A549 (cell line): ENCODE data around the gene ITGAV. TPM values are rescaled to one million over a fixed set of nuclear protein-coding genes. Genes with fewer than 3 reads are reported as not detected.

ENCODE experiments used
- ATAC-seq, 2 experiments: fragments of 200-7000 bp in 1 of 2; fragments of >200 bp in 1 of 2; cut with Nextera tagmentation in 1 of 2; cut with Tn5 transposase in 1 of 2; 3 replicates each; pipeline versions ENCODE4 v1.8.0 to v1.9.1; 2018 to 2020; ENCODE audit warnings: mild to moderate bottlenecking in 1 of 2, moderate library complexity in 1 of 2
- CTCF ChIA-PET: fragments of 300-600 bp; sonication (Branson Sonifier 250); formaldehyde crosslinking; extraction: SDS; loops from one replicate; lab custom pipeline; 2021; ENCODE audit warnings: antibody characterized with exemption, inconsistent platforms; lab: Yijun Ruan, JAX
- POLR2A ChIA-PET: fragments of 350-600 bp; formaldehyde crosslinking; extraction: SDS; loops from one replicate; lab custom pipeline; 2021; ENCODE audit warnings: antibody characterized with exemption, inconsistent platforms; lab: Yijun Ruan, JAX
- DNase-seq, 2 experiments: peaks; one replicate each; pipeline versions ENCODE4 v3.0.0 to v3.0.0-alpha.2; 2011 to 2016; ENCODE audit warnings: low read depth in 1 of 2, low spot score in 1 of 2
- FAIRE-seq: peaks from 2 replicates; lab custom pipeline; 2011; peaks lifted over from hg19 to GRCh38; lab: Jason Lieb, UNC
- H3K27ac ChIP-seq, 2 experiments: fragments of >200 bp; sonication (Bioruptor Twin); formaldehyde crosslinking; 3 replicates each; pipeline ENCODE4 v1.5.1; 2016 to 2017
- H3K4me1 ChIP-seq: fragments of >200 bp; sonication (Bioruptor Twin); formaldehyde crosslinking; 3 replicates; pipeline ENCODE4 v1.6.1; 2016
- H3K4me2 ChIP-seq: fragments of >200 bp; sonication (Bioruptor Twin); formaldehyde crosslinking; 3 replicates; pipeline ENCODE4 v1.6.1; 2016
- H3K4me3 ChIP-seq: fragments of >200 bp; sonication (Bioruptor Twin); formaldehyde crosslinking; 3 replicates; pipeline ENCODE4 v1.5.1; 2016
- H3K9me3 ChIP-seq: fragments of >200 bp; sonication (Bioruptor Twin); formaldehyde crosslinking; 3 replicates; pipeline ENCODE4 v1.6.1; 2016
- BHLHE40 ChIP-seq: IDR thresholded peaks from 2 replicates; pipeline ENCODE4 v1.6.1; 2012; ENCODE audit warnings: low read depth, low read length, inconsistent platforms
- CEBPB ChIP-seq, 2 experiments: fragments of >200 bp in 1 of 2; sonication (Bioruptor Twin) in 1 of 2; formaldehyde crosslinking in 1 of 2; IDR thresholded peaks; 2 replicates each; pipeline ENCODE4 v1.6.1; 2012 to 2016
- CHD2 ChIP-seq: fragments of 150-350 bp; IDR thresholded peaks from 2 replicates; pipeline ENCODE4 v1.6.1; 2014; ENCODE audit warnings: low read length; ENCODE audit not compliant: partially characterized antibody
- EHMT2 ChIP-seq: fragments of 200-600 bp; sonication (generic); IDR thresholded peaks from 2 replicates; pipeline ENCODE4 v1.6.1; 2016; ENCODE audit warnings: antibody characterized with exemption, low read depth, mild to moderate bottlenecking, moderate library complexity
- EP300 ChIP-seq, 2 experiments: fragments of >200 bp; sonication (Bioruptor Twin); formaldehyde crosslinking; IDR thresholded peaks; 2 replicates in 1 of 2; 3 replicates in 1 of 2; pipeline ENCODE4 v1.6.1; 2016 to 2017
- FOSB ChIP-seq: fragments of 250-450 bp; sonication (Bioruptor Pico); IDR thresholded peaks from 2 replicates; pipeline ENCODE4 v1.5.0; 2020; ENCODE audit warnings: mild to moderate bottlenecking, moderate library complexity
- FOSL2 ChIP-seq, 2 experiments: fragments of 450-650 bp in 1 of 2; fragments of >200 bp in 1 of 2; sonication (Bioruptor Twin) in 1 of 2; formaldehyde crosslinking; IDR thresholded peaks; 2 replicates each; pipeline versions ENCODE4 v1.5.0 to v1.6.1; 2016 to 2020; ENCODE audit warnings: mild to moderate bottlenecking in 1 of 2, moderate library complexity in 1 of 2
- HDAC2 ChIP-seq: fragments of 200-600 bp; sonication (generic); IDR thresholded peaks from 2 replicates; pipeline ENCODE4 v1.6.1; 2016
- HEYL ChIP-seq: fragments of 250-450 bp; sonication (Bioruptor Pico); IDR thresholded peaks from 2 replicates; pipeline ENCODE4 v1.8.0; 2021; ENCODE audit warnings: mild to moderate bottlenecking, moderate library complexity
- HOXA7 ChIP-seq: fragments of 250-450 bp; sonication (Bioruptor Pico); IDR thresholded peaks from 2 replicates; pipeline ENCODE4 v1.5.0; 2020; ENCODE audit warnings: mild to moderate bottlenecking, moderate library complexity
- HOXB13 ChIP-seq: fragments of 250-450 bp; sonication (Bioruptor Pico); IDR thresholded peaks from 2 replicates; pipeline ENCODE4 v1.5.0; 2020; ENCODE audit warnings: low read depth, mild to moderate bottlenecking, moderate library complexity
- JUN ChIP-seq, 2 experiments: fragments of >200 bp; sonication (Bioruptor Twin); formaldehyde crosslinking; IDR thresholded peaks; 2 replicates in 1 of 2; 3 replicates in 1 of 2; pipeline ENCODE4 v1.6.1; 2016 to 2017
- KDM1A ChIP-seq: fragments of 200-600 bp; sonication (generic); IDR thresholded peaks from 2 replicates; pipeline ENCODE4 v1.6.1; 2016; ENCODE audit warnings: low read depth, mild to moderate bottlenecking
- KDM5A ChIP-seq: fragments of 200-600 bp; sonication (generic); IDR thresholded peaks from 2 replicates; pipeline ENCODE4 v1.6.1; 2016; ENCODE audit warnings: antibody characterized with exemption, mild to moderate bottlenecking
- MAFK ChIP-seq: fragments of 450-650 bp; IDR thresholded peaks from 2 replicates; pipeline ENCODE4 v1.6.1; 2014; ENCODE audit not compliant: partially characterized antibody
- NPAS2 ChIP-seq: fragments of 250-450 bp; sonication (Bioruptor Pico); IDR thresholded peaks from 2 replicates; pipeline ENCODE4 v1.8.0; 2022; ENCODE audit warnings: mild to moderate bottlenecking, moderate library complexity, borderline replicate concordance
- NR3C1 ChIP-seq: fragments of >200 bp; sonication (Bioruptor Twin); formaldehyde crosslinking; IDR thresholded peaks from 3 replicates; pipeline ENCODE4 v1.6.1; 2017
- POLR2AphosphoS2 ChIP-seq: conservative IDR thresholded peaks from 2 replicates; pipeline ENCODE4 v1.6.1; 2012; ENCODE audit warnings: low read length, improper control_type of control experiment, inconsistent platforms
- RAD21 ChIP-seq, 2 experiments: fragments of >200 bp in 1 of 2; sonication (Bioruptor Twin) in 1 of 2; formaldehyde crosslinking in 1 of 2; IDR thresholded peaks in 1 of 2; conservative IDR thresholded peaks in 1 of 2; 2 replicates in 1 of 2; 3 replicates in 1 of 2; pipeline ENCODE4 v1.6.1; 2012 to 2018; ENCODE audit warnings: inconsistent platforms in 1 of 2
- RCOR1 ChIP-seq: fragments of 150-350 bp; IDR thresholded peaks from 2 replicates; pipeline ENCODE4 v1.6.1; 2014; ENCODE audit warnings: antibody characterized with exemption, low read length, low read depth
- RFX5 ChIP-seq: fragments of 450-650 bp; IDR thresholded peaks from 2 replicates; pipeline ENCODE4 v1.7.1; 2014; ENCODE audit warnings: antibody characterized with exemption, mild to moderate bottlenecking, moderate library complexity
- SMC3 ChIP-seq: fragments of >200 bp; sonication (Bioruptor Twin); formaldehyde crosslinking; IDR thresholded peaks from 3 replicates; pipeline ENCODE4 v1.6.1; 2018; ENCODE audit warnings: inconsistent platforms
- SREBF2 ChIP-seq: fragments of 450-650 bp; IDR thresholded peaks from 2 replicates; pipeline ENCODE4 v1.6.1; 2014; ENCODE audit warnings: mild to moderate bottlenecking, moderate library complexity
- TP53 ChIP-seq: fragments of 250-450 bp; sonication (Bioruptor Pico); IDR thresholded peaks from 2 replicates; pipeline ENCODE4 v1.5.0; 2021; ENCODE audit warnings: mild to moderate bottlenecking, moderate library complexity
- ZC3H11A ChIP-seq: fragments of 450-650 bp; IDR thresholded peaks from 2 replicates; pipeline ENCODE4 v1.6.1; 2014; ENCODE audit warnings: antibody characterized with exemption, mild to moderate bottlenecking
- ZNF302 ChIP-seq: fragments of 250-450 bp; sonication (Bioruptor Pico); IDR thresholded peaks from 2 replicates; pipeline ENCODE4 v1.9.0; 2021; ENCODE audit warnings: inconsistent platforms, mild to moderate bottlenecking, moderate library complexity
- WGBS: methylation state at CpG from one replicate; pipeline ENCODE4 v1.1.6; 2017; ENCODE audit errors: missing lambda C conversion rate; 5-methylcytosine and 5-hydroxymethylcytosine counted together
- polyA plus RNA-seq, 4 experiments: library from polyadenylated mRNA; depleted of rRNA in 3 of 4; stranded (reverse); fragments of >200 nt; fragmentation: RNase III in 1 of 4; extraction: RNeasy Plus Mini Kit Qiagen cat#74134 plus additional on column Dnase treatment in 1 of 4; gene quantifications; 2 replicates in 3 of 4; 3 replicates in 1 of 4; pipeline ENCODE4 v1.2.3, GENCODE V29; 2011 to 2017
- TF ChIP-seq, protein P1 (sequence below): fragments of 150-350 bp; IDR thresholded peaks from 2 replicates; pipeline ENCODE4 v1.6.1; 2014; ENCODE audit warnings: low read depth, mild to moderate bottlenecking, low read length
- TF ChIP-seq, protein P2 (sequence below): fragments of 250-450 bp; sonication (Bioruptor Pico); IDR thresholded peaks from 2 replicates; pipeline ENCODE4 v1.5.0; 2020; ENCODE audit warnings: low read depth, mild to moderate bottlenecking, moderate library complexity
- TF ChIP-seq, protein P3 (sequence below): fragments of 250-450 bp; sonication (Bioruptor Pico); IDR thresholded peaks from 2 replicates; pipeline ENCODE4 v1.5.0; 2021; ENCODE audit warnings: mild to moderate bottlenecking, moderate library complexity, borderline replicate concordance
- TF ChIP-seq, protein P4 (sequence below): fragments of >200 bp; sonication (Bioruptor Twin); formaldehyde crosslinking; IDR thresholded peaks from 3 replicates; pipeline ENCODE4 v1.5.1; 2016

The ITGAV gene
- polyA plus RNA-seq, 2 of the 4 experiments (the other 2 are of a cell fraction): 93.3 to 148 TPM

DNA sequence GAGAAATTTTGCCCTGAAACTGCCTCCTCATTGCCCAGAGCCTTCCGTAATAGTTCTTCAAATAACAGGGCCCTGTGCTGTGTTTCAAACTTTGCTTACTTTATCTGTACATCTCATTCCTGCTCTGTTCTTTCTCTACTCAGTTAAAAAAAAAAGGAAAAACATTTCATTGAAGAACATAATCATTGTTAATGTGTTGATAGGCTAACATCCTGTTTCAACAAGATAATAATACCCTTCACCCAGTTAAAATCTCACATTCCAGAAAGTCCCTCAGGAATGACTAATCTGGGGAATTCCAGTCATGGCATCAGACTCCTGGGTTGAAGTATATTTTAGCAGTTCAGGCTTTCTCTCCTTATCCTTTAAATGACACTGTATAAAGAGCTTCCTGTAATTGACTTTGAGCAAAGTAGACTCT lies 45.6 kb upstream of the ITGAV start (continued):
- TF ChIP-seq, protein P1, sequence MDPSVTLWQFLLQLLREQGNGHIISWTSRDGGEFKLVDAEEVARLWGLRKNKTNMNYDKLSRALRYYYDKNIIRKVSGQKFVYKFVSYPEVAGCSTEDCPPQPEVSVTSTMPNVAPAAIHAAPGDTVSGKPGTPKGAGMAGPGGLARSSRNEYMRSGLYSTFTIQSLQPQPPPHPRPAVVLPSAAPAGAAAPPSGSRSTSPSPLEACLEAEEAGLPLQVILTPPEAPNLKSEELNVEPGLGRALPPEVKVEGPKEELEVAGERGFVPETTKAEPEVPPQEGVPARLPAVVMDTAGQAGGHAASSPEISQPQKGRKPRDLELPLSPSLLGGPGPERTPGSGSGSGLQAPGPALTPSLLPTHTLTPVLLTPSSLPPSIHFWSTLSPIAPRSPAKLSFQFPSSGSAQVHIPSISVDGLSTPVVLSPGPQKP: no peak
- TF ChIP-seq FOSL2 (IDR thresholded peaks at IDR 0.05): peak; percentile 66; the same call in 1 of the 2 replicates
- peak; percentile 89 for TF ChIP-seq FOSL2 (CRISPR knock-in tag; IDR thresholded peaks at IDR 0.05)
- TF ChIP-seq, protein P2, sequence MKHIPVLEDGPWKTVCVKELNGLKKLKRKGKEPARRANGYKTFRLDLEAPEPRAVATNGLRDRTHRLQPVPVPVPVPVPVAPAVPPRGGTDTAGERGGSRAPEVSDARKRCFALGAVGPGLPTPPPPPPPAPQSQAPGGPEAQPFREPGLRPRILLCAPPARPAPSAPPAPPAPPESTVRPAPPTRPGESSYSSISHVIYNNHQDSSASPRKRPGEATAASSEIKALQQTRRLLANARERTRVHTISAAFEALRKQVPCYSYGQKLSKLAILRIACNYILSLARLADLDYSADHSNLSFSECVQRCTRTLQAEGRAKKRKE (CRISPR knock-in tag): no peak; the same call in 1 of the 2 replicates
- TF ChIP-seq ZNF302: no peak
- no peak for TF ChIP-seq SMC3
- TF ChIP-seq KDM1A: no peak
- peak; percentile 38 to 48; a peak in 2 of 5 replicates for TF ChIP-seq EP300 (IDR thresholded peaks at IDR 0.05)
- no peak for TF ChIP-seq ZC3H11A
- TF ChIP-seq SREBF2: no peak
- no peak for TF ChIP-seq HOXB13
- no peak for TF ChIP-seq CHD2
- TF ChIP-seq RAD21 (conservative IDR thresholded peaks at IDR 0.05 in 1 of 2, IDR thresholded peaks at IDR 0.05 in 1 of 2): peak in 1 of 2 experiments; percentile 19; a peak in 2 of 5 replicates
- no peak for TF ChIP-seq FOSB (CRISPR knock-in tag)
- no peak for TF ChIP-seq RCOR1
- TF ChIP-seq, protein P3, sequence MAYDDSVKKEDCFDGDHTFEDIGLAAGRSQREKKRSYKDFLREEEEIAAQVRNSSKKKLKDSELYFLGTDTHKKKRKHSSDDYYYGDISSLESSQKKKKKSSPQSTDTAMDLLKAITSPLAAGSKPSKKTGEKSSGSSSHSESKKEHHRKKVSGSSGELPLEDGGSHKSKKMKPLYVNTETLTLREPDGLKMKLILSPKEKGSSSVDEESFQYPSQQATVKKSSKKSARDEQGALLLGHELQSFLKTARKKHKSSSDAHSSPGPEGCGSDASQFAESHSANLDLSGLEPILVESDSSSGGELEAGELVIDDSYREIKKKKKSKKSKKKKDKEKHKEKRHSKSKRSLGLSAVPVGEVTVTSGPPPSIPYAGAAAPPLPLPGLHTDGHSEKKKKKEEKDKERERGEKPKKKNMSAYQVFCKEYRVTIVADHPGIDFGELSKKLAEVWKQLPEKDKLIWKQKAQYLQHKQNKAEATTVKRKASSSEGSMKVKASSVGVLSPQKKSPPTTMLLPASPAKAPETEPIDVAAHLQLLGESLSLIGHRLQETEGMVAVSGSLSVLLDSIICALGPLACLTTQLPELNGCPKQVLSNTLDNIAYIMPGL (CRISPR knock-in tag): no peak
- no peak for TF ChIP-seq RFX5
- no peak for TF ChIP-seq HEYL (CRISPR knock-in tag)
- no peak for TF ChIP-seq HDAC2
- TF ChIP-seq JUN (IDR thresholded peaks at IDR 0.05): peak; percentile 43 to 74; a peak in 2 of 5 replicates
- no peak for TF ChIP-seq EHMT2
- peak; percentile 31 for TF ChIP-seq MAFK
- no peak for TF ChIP-seq KDM5A
- TF ChIP-seq BHLHE40: no peak
- no peak for TF ChIP-seq NR3C1
- TF ChIP-seq POLR2AphosphoS2: no peak

DNA sequence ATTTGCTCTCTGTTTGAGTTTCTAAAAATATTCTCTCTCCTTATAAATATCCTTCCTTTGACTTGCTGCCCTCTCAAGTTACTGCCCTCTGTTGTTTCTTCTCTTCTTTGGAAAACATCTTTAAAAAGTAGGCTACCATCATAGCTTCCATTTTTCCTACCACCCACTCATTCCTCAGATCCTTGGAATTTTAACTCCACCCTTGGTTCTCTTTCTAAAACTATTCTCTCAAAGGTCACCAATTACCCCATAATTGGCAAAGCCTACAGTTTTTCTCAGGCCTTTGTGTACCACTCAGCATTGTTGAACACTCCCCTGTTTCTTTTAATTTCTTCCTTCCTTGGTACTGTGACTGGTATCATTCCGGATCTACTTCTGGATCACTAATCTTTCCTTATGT lies 43.0 kb upstream of the ITGAV start:
- H3K4me2 ChIP-seq: no peak overlapping the region; the same call in 2 of the 3 replicates
- H3K9me3 ChIP-seq: no peaks in the 10 kb centered on the region
- WGBS: 38% methylated on average over 1 of the region's 1 CpG
- ChIA-PET POLR2A (no interaction called here), CTCF (interaction anchor here (1.1 to 2.3 kb wide), 4 partner anchors 11 to 43 kb away, joined by 3 to 6 read pairs (median 4); partner anchors contain the start of gene ITGAV)
- H3K4me1 ChIP-seq: peaks cover 52% of the 10 kb centered on the region
- TF ChIP-seq HOXA7 (CRISPR knock-in tag) (no peak), CEBPB (IDR thresholded peaks at IDR 0.05) (no peak), EP300 (IDR thresholded peaks at IDR 0.05) (no peak), TP53 (CRISPR knock-in tag) (no peak), NPAS2 (CRISPR knock-in tag) (no peak)
- TF ChIP-seq, protein P4, sequence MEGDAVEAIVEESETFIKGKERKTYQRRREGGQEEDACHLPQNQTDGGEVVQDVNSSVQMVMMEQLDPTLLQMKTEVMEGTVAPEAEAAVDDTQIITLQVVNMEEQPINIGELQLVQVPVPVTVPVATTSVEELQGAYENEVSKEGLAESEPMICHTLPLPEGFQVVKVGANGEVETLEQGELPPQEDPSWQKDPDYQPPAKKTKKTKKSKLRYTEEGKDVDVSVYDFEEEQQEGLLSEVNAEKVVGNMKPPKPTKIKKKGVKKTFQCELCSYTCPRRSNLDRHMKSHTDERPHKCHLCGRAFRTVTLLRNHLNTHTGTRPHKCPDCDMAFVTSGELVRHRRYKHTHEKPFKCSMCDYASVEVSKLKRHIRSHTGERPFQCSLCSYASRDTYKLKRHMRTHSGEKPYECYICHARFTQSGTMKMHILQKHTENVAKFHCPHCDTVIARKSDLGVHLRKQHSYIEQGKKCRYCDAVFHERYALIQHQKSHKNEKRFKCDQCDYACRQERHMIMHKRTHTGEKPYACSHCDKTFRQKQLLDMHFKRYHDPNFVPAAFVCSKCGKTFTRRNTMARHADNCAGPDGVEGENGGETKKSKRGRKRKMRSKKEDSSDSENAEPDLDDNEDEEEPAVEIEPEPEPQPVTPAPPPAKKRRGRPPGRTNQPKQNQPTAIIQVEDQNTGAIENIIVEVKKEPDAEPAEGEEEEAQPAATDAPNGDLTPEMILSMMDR: no peak
- TF ChIP-seq, protein P1: no peak
- no peak overlapping the region for H3K4me3 ChIP-seq
- ATAC-seq: no peak
- DNase-seq: no peak
- H3K27ac ChIP-seq: peak overlapping the region in 1 of 2 experiments; percentile 80; a peak in 4 of 6 replicates
- no peak for FAIRE-seq
